Central memory CD8-positive, alpha-beta T cell (primary cell): ENCODE measurements around the gene TAS2R41.
"Not testable (repeated sequence)": the region's sequence is repeated elsewhere in the genome, so short reads cannot be mapped to it uniquely, and the experiment has no call there.

Experiments
- ATAC-seq: fragments of 150-1000 bp; cut with Tn5 transposase; replicated peaks from 2 replicates; pipeline ENCODE4 v1.10.0; 2022; ENCODE audit warnings: mild to moderate bottlenecking, moderate FRiP score, moderate number of reproducible peaks; ENCODE audit not compliant: poor library complexity, severe bottlenecking; ENCODE audit errors: extremely low read depth
- DNase-seq, 2 donors: peaks; one replicate each; pipeline ENCODE4 v3.0.0; 2021; ENCODE audit warnings: low spot score in 2 of 2
- H3K27ac Mint-ChIP-seq: one replicate; pipeline ENCODE4 v1.8.0; 2022; ENCODE audit warnings: low read depth, mild to moderate bottlenecking, moderate library complexity, mixed read lengths
- H3K27me3 Mint-ChIP-seq: one replicate; pipeline ENCODE4 v1.8.0; 2022; ENCODE audit warnings: mixed read lengths
- H3K36me3 Mint-ChIP-seq: one replicate; pipeline ENCODE4 v1.8.0; 2022; ENCODE audit warnings: mild to moderate bottlenecking, moderate library complexity, mixed read lengths; ENCODE audit not compliant: insufficient read depth
- H3K4me1 Mint-ChIP-seq: one replicate; pipeline ENCODE4 v1.8.0; 2022; ENCODE audit warnings: mixed read lengths
- H3K4me3 Mint-ChIP-seq: one replicate; pipeline ENCODE4 v1.8.0; 2022; ENCODE audit warnings: mild to moderate bottlenecking, moderate library complexity, mixed read lengths
- H3K9me3 Mint-ChIP-seq: one replicate; pipeline ENCODE4 v1.8.0; 2022; ENCODE audit warnings: mixed read lengths

TAS2R41 gene

GRCh38 chr7:143518941-143519340, 41.3 kb downstream of the TAS2R41 start:
- H3K36me3 Mint-ChIP-seq: no peaks in the 10 kb centered on the region
- no peak overlapping the region for H3K27ac Mint-ChIP-seq
- DNase-seq: no peak
- H3K4me1 Mint-ChIP-seq: no peaks in the 10 kb centered on the region
- H3K4me3 Mint-ChIP-seq: no peak overlapping the region
- H3K9me3 Mint-ChIP-seq: no peaks in the 10 kb centered on the region
- ATAC-seq: no peak
- H3K27me3 Mint-ChIP-seq: peaks cover 64% of the 10 kb centered on the region

GRCh38 chr7:143519411-143520131, 41.9 kb downstream of the TAS2R41 start:
- H3K9me3 Mint-ChIP-seq: no peaks in the 10 kb centered on the region
- DNase-seq (no peak), ATAC-seq (no peak)
- H3K27ac Mint-ChIP-seq: no peak overlapping the region
- no peaks in the 10 kb centered on the region for H3K4me1 Mint-ChIP-seq
- no peak overlapping the region for H3K4me3 Mint-ChIP-seq
- H3K36me3 Mint-ChIP-seq: no peaks in the 10 kb centered on the region
- peaks cover 58% of the 10 kb centered on the region for H3K27me3 Mint-ChIP-seq

GRCh38 chr7:143522309-143522916, 44.7 kb downstream of the TAS2R41 start:
- H3K9me3 Mint-ChIP-seq, H3K4me1 Mint-ChIP-seq, DNase-seq, H3K4me3 Mint-ChIP-seq, H3K27ac Mint-ChIP-seq, ATAC-seq, H3K36me3 Mint-ChIP-seq: not testable (repeated sequence)
- peaks cover 29% of the 10 kb centered on the region for H3K27me3 Mint-ChIP-seq
